ENCODE measurements around the gene SPTBN1. TPM values are rescaled to one million over a fixed set of nuclear protein-coding genes. Genes with fewer than 3 reads are reported as not detected.
A peak's percentile ranks its signal among the peaks of the same experiment; 100 is the strongest.

SPTBN1 gene
- total and polyA plus RNA-seq, 2 of the 13 experiments (the other 11 are each of a cell fraction or from before 2014, with no cell fraction given), result 123 to 299 TPM

GRCh38 chr2:54557601-54558187 is 101.6 kb downstream of the SPTBN1 start (continued):
- TF ChIP-seq PHB2 (IDR thresholded peaks at IDR 0.05; ENCODE audit: partially characterized antibody) (no peak), GPN1 (CRISPR knock-in tag; IDR thresholded peaks at IDR 0.05; ENCODE audit: borderline replicate concordance) (no peak), CEBPZ (IDR thresholded peaks at IDR 0.05; ENCODE audit: low read length) (no peak), TFAP4 (IDR thresholded peaks at IDR 0.05; ENCODE audit: borderline replicate concordance, low read depth) (no peak), NFRKB (IDR thresholded peaks at IDR 0.05) (no peak), MTERF4 (CRISPR knock-in tag; IDR thresholded peaks at IDR 0.05) (peak; percentile 89), PHF8 (CRISPR knock-in tag; IDR thresholded peaks at IDR 0.05) (peak; percentile 74), MXD1 (CRISPR knock-in tag; IDR thresholded peaks at IDR 0.05) (no peak; the same call in none of the 2 replicates), ZNF576 (CRISPR knock-in tag; IDR thresholded peaks at IDR 0.05) (no peak), ELF3 (CRISPR knock-in tag; IDR thresholded peaks at IDR 0.05) (peak; percentile 77), REST (IDR thresholded peaks at IDR 0.05; ENCODE audit: borderline replicate concordance in 1 of 2, low read depth in 1 of 2, low read length in 2 of 2) (peak in 1 of 2 experiments; percentile 78; a peak in 2 of 4 replicates), AFF4 (CRISPR knock-in tag; IDR thresholded peaks at IDR 0.05) (peak; percentile 66; the same call in 1 of the 2 replicates), ZNF430 (CRISPR knock-in tag; IDR thresholded peaks at IDR 0.05) (peak; percentile 44; the same call in 1 of the 2 replicates), SIN3A (IDR thresholded peaks at IDR 0.05; ENCODE audit: borderline replicate concordance, low read depth, low read length) (peak; percentile 58; the same call in 1 of the 2 replicates), ADNP (CRISPR knock-in tag; IDR thresholded peaks at IDR 0.05) (no peak)
